ENCODE measurements around the gene FEN1.

FEN1 gene

GRCh38 chr11:61746442-61747191, 46.1 kb upstream of the FEN1 start:
- in situ Hi-C loops (cut with HindIII; ENCODE audit: low pct_ligation_motif_present, low sequenced_read_pairs): no loop called here
- peaks cover 5% of the 10 kb centered on the region for H3K36me3 ChIP-seq (replicated peaks)
- no peak overlapping the region for H3K27ac ChIP-seq
- H3K4me3 ChIP-seq (ENCODE audit: low read depth, low read length): no peak overlapping the region
- TF ChIP-seq CTCF (IDR thresholded peaks at IDR 0.05; ENCODE audit: low read depth, low read length, missing control alignments): no peak
- no peaks in the 10 kb centered on the region for H3K27me3 ChIP-seq (replicated peaks)
- no peak for DNase-seq

DNA sequence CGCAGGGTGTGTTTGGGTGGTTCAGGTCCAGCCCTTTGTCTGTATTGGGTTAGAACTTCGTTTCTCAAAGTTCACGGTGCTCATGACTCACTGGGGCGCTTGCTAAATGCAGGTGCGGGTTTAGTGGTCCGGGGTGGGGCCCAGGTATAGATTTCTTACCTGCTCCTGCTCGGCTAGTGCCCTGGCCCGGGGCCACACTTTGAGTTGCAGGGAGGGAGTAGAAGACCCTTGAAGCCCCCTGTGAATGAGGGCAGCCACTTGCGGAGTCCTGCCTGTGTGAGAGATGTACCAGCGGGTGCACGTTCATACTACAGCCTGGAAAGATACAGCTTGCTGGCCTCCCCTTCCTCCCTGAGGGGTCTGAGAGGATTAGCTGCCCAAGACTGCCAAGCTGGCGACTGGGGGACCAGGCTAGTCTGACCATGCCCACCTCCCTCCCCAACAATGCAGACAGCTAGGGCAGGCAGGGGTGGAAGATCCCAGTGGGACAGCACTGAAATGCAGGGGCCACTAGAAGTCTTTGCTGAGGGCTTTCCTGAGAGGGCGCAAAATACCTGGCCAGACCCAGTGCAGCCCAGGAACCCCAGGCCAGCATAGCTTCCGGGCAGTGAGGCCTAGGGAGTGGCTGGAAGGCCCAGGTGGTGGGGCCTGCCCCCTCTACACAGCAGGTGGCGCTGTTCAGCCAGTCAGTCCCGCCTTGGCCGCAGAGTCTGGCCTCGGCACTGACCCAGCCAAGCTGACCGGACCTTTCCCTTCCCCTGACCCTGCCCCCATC, 45.3 kb upstream of the FEN1 start:
- TF ChIP-seq CTCF (IDR thresholded peaks at IDR 0.05; ENCODE audit: low read depth, low read length, missing control alignments): peak; percentile 96
- peak; percentile 56 for DNase-seq
- H3K4me3 ChIP-seq (ENCODE audit: low read depth, low read length): no peak overlapping the region
- H3K27me3 ChIP-seq (replicated peaks): no peaks in the 10 kb centered on the region
- H3K27ac ChIP-seq: no peak overlapping the region
- peaks cover 5% of the 10 kb centered on the region for H3K36me3 ChIP-seq (replicated peaks)
- in situ Hi-C loops (cut with HindIII; ENCODE audit: low pct_ligation_motif_present, low sequenced_read_pairs): no loop called here

DNA sequence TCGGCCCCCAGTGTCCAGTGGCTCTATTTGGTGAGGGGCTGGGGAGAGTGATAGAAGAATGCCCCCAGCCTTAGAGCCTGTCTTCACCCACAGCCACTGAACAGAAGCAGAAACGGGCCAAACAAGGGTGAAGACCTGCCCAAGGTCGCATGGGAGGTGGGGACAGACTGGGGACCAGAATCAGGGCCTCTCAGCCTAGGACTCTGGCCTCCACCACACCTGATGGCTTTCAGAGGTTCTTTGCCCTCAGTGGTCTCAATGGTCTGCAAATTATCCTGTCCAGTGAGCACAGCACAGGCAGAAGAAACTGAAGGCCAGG, 44.8 kb upstream of the FEN1 start:
- no peak overlapping the region for H3K4me3 ChIP-seq (ENCODE audit: low read depth, low read length)
- H3K36me3 ChIP-seq (replicated peaks): peaks cover 5% of the 10 kb centered on the region
- H3K27me3 ChIP-seq (replicated peaks): no peaks in the 10 kb centered on the region
- in situ Hi-C loops (cut with HindIII; ENCODE audit: low pct_ligation_motif_present, low sequenced_read_pairs): no loop called here
- no peak for TF ChIP-seq CTCF (IDR thresholded peaks at IDR 0.05; ENCODE audit: low read depth, low read length, missing control alignments)
- DNase-seq: no peak
- H3K27ac ChIP-seq: no peak overlapping the region

DNA sequence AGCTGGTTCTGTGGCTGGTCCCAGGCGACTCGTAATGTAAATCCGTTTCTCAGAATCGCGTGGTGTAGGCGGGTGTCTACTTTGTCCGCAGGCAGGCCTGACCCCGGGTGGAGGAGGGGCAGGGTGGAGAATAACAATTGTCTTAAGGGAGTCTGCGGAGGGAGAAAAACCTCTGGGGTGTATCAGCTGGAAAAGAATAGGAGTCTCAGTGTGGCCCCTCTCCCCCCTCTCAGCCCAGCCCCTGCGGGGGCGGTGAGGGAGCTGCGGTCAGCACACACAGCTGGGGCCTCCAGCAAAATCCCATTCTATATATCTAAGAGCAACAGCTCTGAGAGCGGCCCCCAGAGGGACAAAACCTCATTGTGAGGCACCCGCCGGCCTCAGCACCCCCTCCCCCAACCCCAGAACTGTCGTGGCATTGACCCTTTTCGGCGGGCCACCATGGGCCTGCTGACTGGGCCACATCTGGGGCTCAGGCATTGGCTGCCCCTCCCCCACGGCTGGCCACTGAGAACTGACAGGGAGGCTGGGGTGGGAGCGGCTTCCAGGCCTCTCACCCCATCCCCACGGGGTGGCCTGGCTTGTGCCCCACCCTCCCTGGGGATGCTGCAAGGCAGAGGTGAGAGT, 43.0 kb upstream of the FEN1 start:
- Histone ChIP-seq H3K36me3 (replicated peaks) (no peaks in the 10 kb centered on the region), H3K27me3 (replicated peaks) (no peaks in the 10 kb centered on the region), H3K27ac (no peak overlapping the region), H3K4me3 (ENCODE audit: low read depth, low read length) (no peak overlapping the region)
- in situ Hi-C loops (cut with HindIII; ENCODE audit: low pct_ligation_motif_present, low sequenced_read_pairs): no loop called here
- no peak for TF ChIP-seq CTCF (IDR thresholded peaks at IDR 0.05; ENCODE audit: low read depth, low read length, missing control alignments)
- peak; percentile 23 for DNase-seq

GRCh38 chr11:61750631-61751273, 42.0 kb upstream of the FEN1 start:
- DNase-seq: no peak
- no peaks in the 10 kb centered on the region for H3K27me3 ChIP-seq (replicated peaks)
- in situ Hi-C loops (cut with HindIII; ENCODE audit: low pct_ligation_motif_present, low sequenced_read_pairs): no loop called here
- H3K36me3 ChIP-seq (replicated peaks): no peaks in the 10 kb centered on the region
- H3K27ac ChIP-seq: no peak overlapping the region
- TF ChIP-seq CTCF (IDR thresholded peaks at IDR 0.05; ENCODE audit: low read depth, low read length, missing control alignments): no peak
- H3K4me3 ChIP-seq (ENCODE audit: low read depth, low read length): no peak overlapping the region
